GM10266 (cell line): ENCODE data around the gene SLC12A8.

Experiments used
- DNase-seq: peaks from one replicate; pipeline ENCODE4 v3.0.0; 2012; ENCODE audit errors: extremely low spot score
- TF ChIP-seq, protein P1 (sequence below): IDR thresholded peaks from 2 replicates; pipeline ENCODE4 v1.5.1; 2012; ENCODE audit warnings: mild to moderate bottlenecking, low read depth; ENCODE audit not compliant: control insufficient read depth, insufficient read depth; ENCODE audit errors: missing control alignments

Gene SLC12A8

GRCh38 chr3:125045194-125045593 lies 167.4 kb downstream of the SLC12A8 start:
- TF ChIP-seq, protein P1, sequence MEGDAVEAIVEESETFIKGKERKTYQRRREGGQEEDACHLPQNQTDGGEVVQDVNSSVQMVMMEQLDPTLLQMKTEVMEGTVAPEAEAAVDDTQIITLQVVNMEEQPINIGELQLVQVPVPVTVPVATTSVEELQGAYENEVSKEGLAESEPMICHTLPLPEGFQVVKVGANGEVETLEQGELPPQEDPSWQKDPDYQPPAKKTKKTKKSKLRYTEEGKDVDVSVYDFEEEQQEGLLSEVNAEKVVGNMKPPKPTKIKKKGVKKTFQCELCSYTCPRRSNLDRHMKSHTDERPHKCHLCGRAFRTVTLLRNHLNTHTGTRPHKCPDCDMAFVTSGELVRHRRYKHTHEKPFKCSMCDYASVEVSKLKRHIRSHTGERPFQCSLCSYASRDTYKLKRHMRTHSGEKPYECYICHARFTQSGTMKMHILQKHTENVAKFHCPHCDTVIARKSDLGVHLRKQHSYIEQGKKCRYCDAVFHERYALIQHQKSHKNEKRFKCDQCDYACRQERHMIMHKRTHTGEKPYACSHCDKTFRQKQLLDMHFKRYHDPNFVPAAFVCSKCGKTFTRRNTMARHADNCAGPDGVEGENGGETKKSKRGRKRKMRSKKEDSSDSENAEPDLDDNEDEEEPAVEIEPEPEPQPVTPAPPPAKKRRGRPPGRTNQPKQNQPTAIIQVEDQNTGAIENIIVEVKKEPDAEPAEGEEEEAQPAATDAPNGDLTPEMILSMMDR = no peak
- no peak for DNase-seq

- DNase-seq = no peak
- TF ChIP-seq, protein P1 = no peak
These were observed 168.9 kb downstream of the SLC12A8 start for GRCh38 chr3:125043599-125044151.

GRCh38 chr3:125042725-125043406 lies 169.7 kb downstream of the SLC12A8 start:
- DNase-seq = no peak
- TF ChIP-seq, protein P1 = no peak

GRCh38 chr3:125039131-125040100 lies 173.1 kb downstream of the SLC12A8 start:
- no peak for DNase-seq
- TF ChIP-seq, protein P1 = no peak

GRCh38 chr3:125037498-125038150 lies 174.9 kb downstream of the SLC12A8 start:
- DNase-seq = no peak
- TF ChIP-seq, protein P1 = no peak

DNA sequence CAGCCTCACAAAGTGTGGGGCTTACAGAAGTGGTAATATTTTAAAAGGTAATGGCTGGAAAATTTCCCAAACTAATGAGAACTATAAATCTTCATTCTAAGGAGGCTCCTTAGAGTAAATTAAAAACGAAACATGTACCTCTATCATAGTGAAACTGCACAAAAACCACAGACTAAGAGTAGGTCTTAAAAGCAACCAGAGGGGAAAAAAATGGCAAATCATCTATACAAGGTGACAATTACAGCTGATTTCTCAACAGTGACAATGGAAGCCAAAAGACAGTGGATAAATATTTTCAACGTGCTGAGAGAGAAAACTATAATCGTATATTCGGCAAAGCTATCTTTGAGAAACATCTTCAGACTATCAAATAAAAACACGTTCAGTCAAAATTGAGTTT lies 177.3 kb downstream of the SLC12A8 start:
- peak; percentile 63 for DNase-seq
- TF ChIP-seq, protein P1 = no peak
